CD4-positive, alpha-beta T cell treated with Interleukin-21 for 1 hour (primary cell): Measurements from ENCODE around the gene ATP13A4.
"Not testable (repeated sequence)": the region's sequence is repeated elsewhere in the genome, so short reads cannot be mapped to it uniquely, and the experiment has no call there.

Source experiments
- DNase-seq: peaks from one replicate; pipeline ENCODE4 v3.0.0-alpha.2; 2020

ATP13A4 gene

GRCh38 chr3:193553586-193553985 is 1.1 kb downstream of the ATP13A4 start:
- DNase-seq = no peak

GRCh38 chr3:193552923-193553322 is 1.8 kb downstream of the ATP13A4 start:
- DNase-seq = no peak

GRCh38 chr3:193548406-193548805 is 6.3 kb downstream of the ATP13A4 start:
- DNase-seq = no peak

- no peak for DNase-seq
Measured at GRCh38 chr3:193546129-193546528, 8.6 kb downstream of the ATP13A4 start.

GRCh38 chr3:193545304-193545703 is 9.4 kb downstream of the ATP13A4 start:
- DNase-seq = no peak

GRCh38 chr3:193544289-193544688 is 10.4 kb downstream of the ATP13A4 start:
- no peak for DNase-seq

- DNase-seq = no peak
Measured at GRCh38 chr3:193530231-193531165, 24.2 kb downstream of the ATP13A4 start.

GRCh38 chr3:193526085-193526484 is 28.6 kb downstream of the ATP13A4 start:
- DNase-seq = not testable (repeated sequence)

- no peak for DNase-seq
Measured at GRCh38 chr3:193522473-193522872, 32.2 kb downstream of the ATP13A4 start.

GRCh38 chr3:193520738-193521137 is 34.0 kb downstream of the ATP13A4 start:
- DNase-seq = no peak

GRCh38 chr3:193515966-193516365 is 38.7 kb downstream of the ATP13A4 start:
- DNase-seq = no peak

- no peak for DNase-seq
Measured at GRCh38 chr3:193510154-193510553, 44.5 kb downstream of the ATP13A4 start.

- no peak for DNase-seq
Measured at GRCh38 chr3:193509103-193509965, 45.4 kb downstream of the ATP13A4 start.

GRCh38 chr3:193508108-193508507 is 46.6 kb downstream of the ATP13A4 start:
- DNase-seq = no peak

- DNase-seq = no peak
Measured at GRCh38 chr3:193507566-193507965, 47.1 kb downstream of the ATP13A4 start.

- DNase-seq = no peak
Measured at GRCh38 chr3:193506921-193507320, 47.8 kb downstream of the ATP13A4 start.

GRCh38 chr3:193502871-193503270 is 51.8 kb downstream of the ATP13A4 start:
- no peak for DNase-seq

GRCh38 chr3:193499801-193500485 is 54.8 kb downstream of the ATP13A4 start:
- no peak for DNase-seq

GRCh38 chr3:193499136-193499770 is 55.4 kb downstream of the ATP13A4 start:
- DNase-seq = no peak

- no peak for DNase-seq
Measured at GRCh38 chr3:193498215-193498614, 56.5 kb downstream of the ATP13A4 start.

- no peak for DNase-seq
Measured at GRCh38 chr3:193496658-193497057, 58.0 kb downstream of the ATP13A4 start.

- no peak for DNase-seq
Measured at GRCh38 chr3:193491026-193491425, 63.7 kb downstream of the ATP13A4 start.

- no peak for DNase-seq
Measured at GRCh38 chr3:193490580-193490979, 64.1 kb downstream of the ATP13A4 start.
